Panc1 (cell line): Measurements from ENCODE around the gene LTB. TPM values are rescaled to one million over a fixed set of nuclear protein-coding genes. Genes with fewer than 3 reads are reported as not detected.

ENCODE experiments used
- ATAC-seq: fragments of 200-7000 bp; cut with Tn5 transposase; 2 replicates; pipeline ENCODE4 v1.9.1; 2020; ENCODE audit warnings: mild to moderate bottlenecking, moderate library complexity
- BruUV-seq: library from RNA; stranded (reverse); fragments of 400-500 nt; replicated peaks from 2 replicates; lab custom pipeline; 2021; lab: Mats Ljungman, UMichigan
- CTCF ChIA-PET: fragments of 300-600 bp; sonication (Branson Sonifier 250); formaldehyde crosslinking; loops from one replicate; lab custom pipeline; 2022; ENCODE audit warnings: antibody characterized with exemption; lab: Charles Lee
- POLR2A ChIA-PET: fragments of 300-600 bp; sonication (Branson Sonifier 250); formaldehyde crosslinking; loops from one replicate; lab custom pipeline; 2022; ENCODE audit warnings: antibody characterized with exemption; lab: Charles Lee
- DNase-seq: peaks from one replicate; pipeline ENCODE4 v3.0.0-alpha.2; 2010; ENCODE audit warnings: low read depth, low spot score
- H3K27ac ChIP-seq: 2 replicates; pipeline ENCODE4 v1.5.1; 2011; ENCODE audit warnings: mild to moderate bottlenecking, low read length, inconsistent platforms
- H3K27me3 ChIP-seq: fragments of 200-500 bp; sonication (Bioruptor generic); 2 replicates; pipeline ENCODE4 v1.6.0; 2014; ENCODE audit warnings: low read length, inconsistent platforms; ENCODE audit not compliant: control insufficient read depth, insufficient read depth
- H3K36me3 ChIP-seq: fragments of 200-500 bp; sonication (Bioruptor generic); 2 replicates; pipeline ENCODE4 v1.5.1; 2014; ENCODE audit warnings: inconsistent platforms, mild to moderate bottlenecking, low read length, moderate library complexity; ENCODE audit not compliant: control insufficient read depth, insufficient read depth
- H3K4me1 ChIP-seq: 2 replicates; pipeline ENCODE4 v1.5.1; 2011; ENCODE audit warnings: inconsistent platforms, mild to moderate bottlenecking, low read length, moderate library complexity; ENCODE audit not compliant: control insufficient read depth, insufficient read depth
- H3K4me3 ChIP-seq, 2 experiments: 2 replicates each; pipeline ENCODE4 v1.5.1; 2011 to 2012; ENCODE audit warnings: low read depth in 2 of 2, low read length in 2 of 2, mild to moderate bottlenecking in 2 of 2, inconsistent platforms in 1 of 2, moderate library complexity in 1 of 2
- H3K9me3 ChIP-seq: fragments of 200-500 bp; sonication (Bioruptor generic); 2 replicates; pipeline ENCODE4 v1.5.1; 2014; ENCODE audit warnings: low read depth, mild to moderate bottlenecking, inconsistent platforms, low read length, moderate library complexity; ENCODE audit not compliant: control insufficient read depth, insufficient read depth
- CTCF ChIP-seq: fragments of 450-650 bp; IDR thresholded peaks from 2 replicates; pipeline ENCODE4 v1.5.1; 2017; ENCODE audit warnings: mild to moderate bottlenecking
- POLR2AphosphoS5 ChIP-seq: IDR thresholded peaks from 2 replicates; pipeline ENCODE4 v1.6.1; 2012; ENCODE audit warnings: mild to moderate bottlenecking, low read depth, low read length, moderate library complexity
- REST ChIP-seq, 2 experiments: IDR thresholded peaks; 2 replicates each; pipeline ENCODE4 v1.6.1; 2011 to 2012; ENCODE audit warnings: low read depth in 2 of 2, control low read depth in 1 of 2, low read length in 1 of 2, mild to moderate bottlenecking in 1 of 2, moderate library complexity in 1 of 2; ENCODE audit not compliant: insufficient read depth in 1 of 2
- SIN3A ChIP-seq: IDR thresholded peaks from 2 replicates; pipeline ENCODE4 v1.6.1; 2012; ENCODE audit warnings: low read depth, mild to moderate bottlenecking, low read length, moderate library complexity, borderline replicate concordance; ENCODE audit not compliant: insufficient read depth
- TCF7L2 ChIP-seq: IDR thresholded peaks from 2 replicates; pipeline ENCODE4 v1.6.1; 2011; ENCODE audit warnings: mild to moderate bottlenecking, low read depth, low read length, inconsistent platforms
- in situ Hi-C: cut with HindIII; loops from 2 replicates; pipeline ENCODE4 v1.10.0; 2016; ENCODE audit warnings: low sequenced_read_pairs, low pct_unique_long_range_greater_than_20kb
- intact Hi-C: fragments of 100-400 bp; cut with micrococcal nuclease; formaldehyde crosslinking; loops from one replicate; pipeline ENCODE4 v1.10.0; 2022; ENCODE audit not compliant: unreplicated experiment
- total RNA-seq: library from RNA; stranded (reverse); gene quantifications from one replicate; pipeline ENCODE4 v1.2.1, GENCODE V29; 2021; ENCODE audit not compliant: unreplicated experiment

Gene LTB
- total RNA-seq, 1 experiment from 2014 or later, result 3.7 TPM

GRCh38 chr6:31580807-31581433 is 1.3 kb downstream of the LTB start:
- peak overlapping the region; percentile 84 for H3K27ac ChIP-seq
- TF ChIP-seq POLR2AphosphoS5, result no peak; the same call in 1 of the 2 replicates
- TF ChIP-seq TCF7L2, result no peak
- peak; percentile 47; the same call in 1 of the 2 replicates for TF ChIP-seq SIN3A
- peak; percentile 99 for TF ChIP-seq CTCF
- 0 out of 4 replicates have a peak, but pooled peaks of 1 of the 2 experiments have one; percentile 8 for TF ChIP-seq REST (IDR thresholded peaks at IDR 0.05; ENCODE audit: insufficient read depth in 1 of 2, low read depth in 2 of 2, low read length in 1 of 2)
- H3K4me1 ChIP-seq, result peaks cover 22% of the 10 kb centered on the region
- DNase-seq, result no peak
- POLR2A ChIA-PET, result interaction anchor here (1.1 kb wide), 1 partner anchor 69 kb away, joined by 4 read pairs; no protein-coding TSS in a partner anchor
- H3K9me3 ChIP-seq, result no peaks in the 10 kb centered on the region
- ATAC-seq, result peak; percentile 92
- CTCF ChIA-PET, result interaction anchor here (0.6 to 3.0 kb wide), 6 partner anchors 11 to 56 kb away, joined by 3 to 22 read pairs (median 10); partner anchors contain the start of genes ATP6V1G2, NCR3 and NFKBIL1
- intact Hi-C loops (loop anchor here (2.0 kb wide), 1 partner anchor 16 kb away; no protein-coding TSS in a partner anchor), in situ Hi-C loops (no loop called here)
- H3K4me3 ChIP-seq, result peak overlapping the region; percentile 78 to 80
- H3K36me3 ChIP-seq, result no peaks in the 10 kb centered on the region
- no peaks in the 10 kb centered on the region for H3K27me3 ChIP-seq
- BruUV-seq, result no TSS peak

- no peak for ATAC-seq
- CTCF ChIA-PET, result interaction anchor here (0.6 to 3.0 kb wide), 6 partner anchors 12 to 55 kb away, joined by 3 to 22 read pairs (median 10); partner anchors contain the start of genes ATP6V1G2, NCR3 and NFKBIL1
Measured at GRCh38 chr6:31580438-31580740, 1.8 kb downstream of the LTB start.

More at GRCh38 chr6:31580438-31580740, 1.8 kb downstream of the LTB start:
- Histone ChIP-seq H3K27me3 (no peaks in the 10 kb centered on the region), H3K36me3 (no peaks in the 10 kb centered on the region), H3K4me3 (peak overlapping the region; percentile 78 to 80), H3K9me3 (no peaks in the 10 kb centered on the region), H3K4me1 (peaks cover 22% of the 10 kb centered on the region), H3K27ac (peak overlapping the region; percentile 84)
- no peak for DNase-seq
- no TSS peak for BruUV-seq
- POLR2A ChIA-PET, result interaction anchor here (0.7 to 1.1 kb wide), 2 partner anchors 29 to 70 kb away, joined by 4 to 5 read pairs; no protein-coding TSS in a partner anchor
- intact Hi-C loops, result loop anchor here (2.0 kb wide), 1 partner anchor 16 kb away; no protein-coding TSS in a partner anchor
- no peak for TF ChIP-seq POLR2AphosphoS5
- no peak for TF ChIP-seq REST (IDR thresholded peaks at IDR 0.05; ENCODE audit: insufficient read depth in 1 of 2, low read depth in 2 of 2, low read length in 1 of 2)
- no peak for TF ChIP-seq TCF7L2
- TF ChIP-seq CTCF, result no peak
- TF ChIP-seq SIN3A, result no peak
- in situ Hi-C loops, result no loop called here
